ENCODE data around the gene MAGI1.
"Not testable (repeated sequence)": the region's sequence is repeated elsewhere in the genome, so short reads cannot be mapped to it uniquely, and the experiment has no call there.

The MAGI1 gene

DNA sequence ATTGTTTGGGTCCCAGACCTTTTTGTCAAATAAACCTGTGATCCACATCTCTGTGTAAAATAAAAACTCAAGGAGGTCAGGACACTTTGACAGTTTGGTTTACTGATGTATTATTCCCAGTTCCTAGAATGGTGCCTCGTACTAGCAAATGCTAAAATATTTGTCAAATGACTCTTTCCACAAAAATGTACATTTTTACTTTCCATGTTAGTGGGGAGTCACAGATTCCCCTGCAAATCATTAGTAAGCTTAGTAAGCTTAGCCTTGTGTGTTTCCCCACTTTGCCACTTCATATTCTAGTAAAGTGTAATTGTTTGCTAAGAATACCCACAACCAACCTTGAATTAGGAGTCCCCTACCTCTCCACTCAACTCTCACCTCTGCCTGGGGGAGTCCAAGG is 2.4 kb upstream of the MAGI1 start:
- DNase-seq (ENCODE audit: low read depth in 1 of 2, low spot score in 1 of 2): no peak

DNA sequence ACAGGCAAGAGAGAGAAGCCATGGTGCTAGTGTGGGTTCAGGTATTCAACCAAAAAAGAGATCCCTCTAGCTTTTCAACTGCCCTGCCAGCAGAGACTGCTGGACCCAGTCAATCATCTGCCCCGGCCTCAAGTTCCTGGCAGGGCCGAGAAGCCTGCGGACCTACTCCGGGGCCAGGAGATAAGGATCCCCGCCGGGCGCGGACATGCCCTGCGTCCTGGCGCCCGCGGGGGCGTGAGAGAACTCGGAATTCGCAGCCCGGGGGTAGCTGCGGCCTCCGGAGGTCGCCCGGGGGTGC is 821 bp upstream of the MAGI1 start:
- no peak for DNase-seq (ENCODE audit: low read depth in 1 of 2, low spot score in 1 of 2)

DNA sequence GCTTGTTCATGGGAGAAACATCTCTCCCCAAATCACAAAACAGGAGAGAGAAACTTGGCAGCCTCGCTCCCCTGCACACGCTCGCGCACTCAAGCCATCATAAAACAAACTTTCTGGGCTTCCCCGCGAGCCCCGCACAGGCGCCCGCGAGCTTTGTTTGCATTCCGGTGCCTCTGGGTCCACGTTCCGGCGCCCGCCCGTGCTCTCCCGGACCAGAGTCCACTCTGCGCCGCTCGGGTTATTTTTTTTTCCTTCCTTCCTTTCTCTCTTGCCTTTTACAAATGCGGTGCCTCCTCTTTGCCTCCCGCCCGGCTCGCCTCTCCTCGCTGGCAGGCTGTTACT is 363 bp downstream of the MAGI1 start:
- no peak for DNase-seq (ENCODE audit: low read depth in 1 of 2, low spot score in 1 of 2)

GRCh38 chr3:66037986-66038369 is 740 bp downstream of the MAGI1 start:
- no peak for DNase-seq (ENCODE audit: low read depth in 1 of 2, low spot score in 1 of 2)

DNA sequence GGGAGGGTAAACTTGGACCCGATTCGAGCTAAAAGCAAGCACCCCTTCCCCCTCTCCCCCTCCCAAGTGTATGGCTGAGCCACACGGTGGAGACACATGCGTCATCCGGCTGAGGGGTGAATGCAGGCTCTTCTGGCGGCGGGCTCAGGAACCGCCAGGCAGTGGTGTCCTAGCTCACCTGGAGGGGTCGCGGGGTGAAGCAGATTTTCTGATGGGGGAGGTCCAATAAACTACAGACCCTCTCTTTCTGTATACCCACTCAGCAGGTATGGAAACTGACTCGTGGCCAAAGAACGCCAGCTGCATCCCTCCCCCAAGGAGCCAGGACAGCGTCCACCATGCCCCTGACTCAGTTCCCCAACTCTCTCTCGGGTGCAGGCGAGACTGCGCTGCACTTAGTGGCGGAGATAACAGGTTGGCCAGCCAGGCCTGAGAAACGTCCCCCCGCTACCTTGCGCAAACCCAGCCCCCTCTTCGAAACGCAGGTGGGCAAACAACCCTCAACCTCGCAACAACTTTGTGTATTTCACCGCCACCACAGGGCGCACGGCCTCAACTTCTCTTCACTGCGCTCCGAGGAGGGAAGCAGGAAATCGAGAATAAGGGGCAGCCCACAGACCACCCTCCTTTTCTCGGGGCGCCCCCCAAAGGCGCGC is 1.3 kb downstream of the MAGI1 start:
- DNase-seq (ENCODE audit: low read depth in 1 of 2, low spot score in 1 of 2): no peak

DNA sequence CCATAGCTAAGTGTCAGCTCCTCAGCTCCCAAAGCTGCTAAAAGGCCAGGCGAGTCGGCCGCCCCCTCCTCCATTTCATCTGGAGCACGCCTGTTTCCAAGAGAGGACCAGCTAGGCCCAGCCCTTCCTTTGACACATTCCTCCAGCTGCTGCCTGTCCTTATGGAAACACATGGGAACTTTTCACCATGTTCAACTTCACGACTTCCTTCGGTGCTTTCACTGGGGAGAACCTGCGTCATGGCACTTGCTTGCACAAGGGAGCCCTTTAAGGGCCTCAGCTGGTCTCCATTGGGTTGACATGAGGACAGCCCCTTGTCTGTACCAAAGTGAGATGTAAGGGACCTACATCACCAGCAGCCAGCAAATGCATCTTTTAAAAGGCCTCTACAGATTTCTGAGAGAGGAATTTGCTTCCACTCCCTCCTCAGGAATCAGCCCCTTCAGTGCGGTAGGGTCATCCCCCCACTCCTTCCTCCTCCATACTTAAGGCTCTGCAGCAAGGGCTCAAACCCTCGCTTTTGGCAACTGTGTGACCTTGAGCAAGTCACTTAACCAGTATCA is 2.1 kb downstream of the MAGI1 start:
- no peak for DNase-seq (ENCODE audit: low read depth in 1 of 2, low spot score in 1 of 2)

DNA sequence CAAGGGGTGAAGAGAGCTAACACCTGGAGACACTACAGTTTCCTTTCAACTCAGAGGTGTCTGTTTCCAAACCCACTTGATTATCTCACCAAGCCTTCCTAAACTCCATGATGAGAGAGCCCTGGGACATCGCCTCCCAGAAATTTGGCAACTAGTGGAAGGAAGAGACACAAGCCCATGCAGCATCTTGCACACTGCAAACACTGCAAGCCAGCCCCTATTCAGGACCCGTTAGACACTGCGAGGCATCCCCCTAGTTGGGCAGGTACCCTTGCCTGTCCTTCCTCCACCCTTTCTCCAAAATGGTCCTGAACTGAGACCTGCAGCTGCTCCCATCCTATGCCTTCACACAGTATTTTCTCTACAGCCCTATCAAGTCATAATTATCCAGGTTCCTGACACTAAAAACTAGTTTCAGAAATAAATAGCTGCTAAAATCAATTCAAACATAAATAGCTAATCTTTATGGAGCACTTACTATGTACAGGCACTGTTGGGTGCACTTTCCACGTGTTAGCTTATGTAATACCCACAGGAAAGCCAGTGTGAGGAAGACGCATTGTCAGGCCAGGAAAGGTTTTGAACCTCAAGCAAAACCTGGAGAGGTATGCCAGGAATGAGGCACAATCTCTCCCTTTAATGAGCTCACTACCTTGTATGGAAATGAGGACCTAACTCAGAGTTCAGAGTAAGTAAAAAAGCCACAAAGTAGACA is 2.8 kb downstream of the MAGI1 start:
- no peak for DNase-seq (ENCODE audit: low read depth in 1 of 2, low spot score in 1 of 2)

DNA sequence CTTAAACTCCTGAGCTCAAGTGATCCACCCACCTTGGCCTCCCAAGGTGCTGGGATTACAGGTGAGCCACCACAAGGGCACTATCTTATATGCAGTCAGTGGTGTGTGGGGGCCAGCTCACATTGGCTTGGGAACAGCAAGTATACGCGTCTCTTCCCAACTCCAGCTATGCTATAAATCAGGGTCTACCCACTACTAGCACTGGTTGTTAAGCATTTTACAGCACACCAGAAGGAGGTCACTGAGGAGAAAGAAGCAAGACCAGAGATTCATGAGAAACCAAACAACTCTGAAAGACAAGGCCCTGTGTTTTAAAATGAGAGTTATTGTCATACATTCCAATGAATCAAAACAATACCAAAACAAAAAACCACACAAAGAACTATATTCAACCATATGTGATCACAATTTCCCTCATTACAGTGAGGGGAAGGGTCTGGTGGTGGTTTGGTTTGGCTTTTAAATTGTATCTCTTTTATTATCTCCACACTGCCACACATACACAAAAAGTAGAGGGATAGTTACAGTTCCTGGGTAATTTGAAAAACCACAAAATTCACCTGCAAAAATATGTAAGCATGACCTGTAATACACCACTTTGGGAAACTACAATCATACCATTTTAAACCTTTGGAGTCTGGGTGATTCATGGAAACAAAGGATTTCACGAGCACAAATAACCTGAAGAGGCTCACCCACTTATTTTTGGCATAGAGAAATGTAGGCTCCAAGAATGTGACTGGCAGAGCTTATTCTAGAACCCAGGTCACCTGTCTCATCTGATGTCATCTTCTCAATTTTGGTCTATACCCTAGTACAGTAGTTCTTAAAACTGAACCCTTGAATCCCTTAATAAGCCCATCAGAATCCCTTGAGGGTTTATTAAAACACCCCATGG is 5.2 kb downstream of the MAGI1 start:
- DNase-seq (ENCODE audit: low read depth in 1 of 2, low spot score in 1 of 2): no peak

- DNase-seq (ENCODE audit: low read depth in 1 of 2, low spot score in 1 of 2): no peak
Observed at GRCh38 chr3:66031102-66031698, 7.5 kb downstream of the MAGI1 start.

GRCh38 chr3:66029443-66029842 is 9.3 kb downstream of the MAGI1 start:
- no peak for DNase-seq (ENCODE audit: low read depth in 1 of 2, low spot score in 1 of 2)

GRCh38 chr3:66029014-66029413 is 9.7 kb downstream of the MAGI1 start:
- DNase-seq (ENCODE audit: low read depth in 1 of 2, low spot score in 1 of 2): no peak

GRCh38 chr3:66028457-66028856 is 10.3 kb downstream of the MAGI1 start:
- no peak for DNase-seq (ENCODE audit: low read depth in 1 of 2, low spot score in 1 of 2)

DNA sequence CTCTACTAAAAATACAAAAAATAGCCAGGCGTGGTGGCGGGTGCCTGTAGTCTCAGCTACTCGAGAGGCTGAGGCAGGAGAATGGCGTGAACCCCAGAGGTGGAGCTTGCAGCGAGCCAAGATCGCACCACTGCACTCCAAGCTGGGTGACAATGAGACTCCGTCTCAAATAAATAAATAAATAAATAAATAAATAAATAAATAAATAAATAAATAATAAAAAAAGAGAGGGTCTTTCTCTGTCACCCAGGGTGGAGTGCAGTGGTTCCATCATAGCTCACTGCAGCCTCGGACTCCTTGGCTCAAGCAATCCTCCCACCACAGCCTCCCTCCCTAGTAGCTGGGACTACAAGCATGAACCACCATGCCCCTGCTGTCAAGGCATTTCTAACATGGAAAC is 11.6 kb downstream of the MAGI1 start:
- not testable (repeated sequence) for DNase-seq (ENCODE audit: low read depth in 1 of 2, low spot score in 1 of 2)

GRCh38 chr3:66023738-66024385 is 14.9 kb downstream of the MAGI1 start:
- DNase-seq (ENCODE audit: low read depth in 1 of 2, low spot score in 1 of 2): no peak

- no peak for DNase-seq (ENCODE audit: low read depth in 1 of 2, low spot score in 1 of 2)
Observed at GRCh38 chr3:66023229-66023628, 15.5 kb downstream of the MAGI1 start.

DNA sequence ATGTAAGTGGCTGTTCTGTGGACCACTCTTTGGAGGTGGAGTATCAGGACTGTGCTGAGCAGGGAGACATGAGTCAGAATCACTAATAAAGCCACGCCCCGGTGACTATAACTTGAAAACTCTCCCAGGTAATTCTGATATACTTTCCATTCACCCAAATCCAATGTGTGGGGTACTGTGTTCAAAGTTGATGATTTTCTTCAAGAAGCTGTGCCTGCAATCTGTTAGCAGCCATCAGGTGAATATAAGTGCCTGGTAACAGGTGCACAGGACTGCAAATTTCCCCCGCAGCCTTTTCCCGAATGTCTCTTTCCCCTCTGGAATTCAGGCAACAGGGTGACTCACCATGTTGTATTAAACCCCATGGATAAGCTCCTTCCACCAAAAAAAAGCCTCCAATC is 17.0 kb downstream of the MAGI1 start:
- DNase-seq (ENCODE audit: low read depth in 1 of 2, low spot score in 1 of 2): no peak

DNA sequence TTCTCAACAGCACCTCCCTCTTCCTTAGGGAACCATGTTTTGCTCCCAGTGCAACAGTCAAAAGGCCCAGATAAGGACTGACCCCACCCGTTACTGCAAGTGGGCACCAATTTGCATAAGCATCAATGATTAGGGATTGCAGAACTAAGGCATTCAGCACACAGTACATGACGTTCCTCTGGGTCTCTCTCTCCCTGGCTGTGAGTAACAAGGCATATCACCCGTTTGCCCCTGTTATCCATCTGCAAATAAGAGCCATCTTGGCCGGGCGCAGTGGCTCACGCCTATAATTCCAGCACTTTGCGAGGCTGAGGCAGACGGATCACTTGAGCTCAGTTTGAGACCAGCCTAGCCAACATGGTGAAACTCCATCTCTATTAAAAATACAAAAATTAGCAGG is 18.8 kb downstream of the MAGI1 start:
- no peak for DNase-seq (ENCODE audit: low read depth in 1 of 2, low spot score in 1 of 2)

GRCh38 chr3:66018057-66019033 is 20.4 kb downstream of the MAGI1 start:
- DNase-seq (ENCODE audit: low read depth in 1 of 2, low spot score in 1 of 2): no peak

DNA sequence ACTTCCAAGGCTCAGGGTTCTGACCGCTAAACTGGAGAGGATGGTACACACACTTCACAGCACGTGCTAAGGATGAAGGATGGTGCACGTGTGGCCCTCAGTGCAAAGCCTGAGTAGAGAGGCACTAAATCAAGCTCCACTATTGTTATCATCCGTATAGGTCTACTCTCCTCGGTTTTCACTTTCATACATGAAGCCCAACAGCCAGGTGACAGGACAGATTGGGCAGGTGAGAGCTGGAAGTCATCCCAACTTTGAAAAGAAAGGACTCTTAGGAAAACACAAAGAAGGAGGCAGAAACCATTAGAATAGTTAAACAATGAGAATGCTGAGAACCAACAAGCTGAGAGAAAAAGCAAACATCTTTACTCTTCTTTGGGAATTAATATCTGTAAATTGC is 21.1 kb downstream of the MAGI1 start:
- no peak for DNase-seq (ENCODE audit: low read depth in 1 of 2, low spot score in 1 of 2)

- no peak for DNase-seq (ENCODE audit: low read depth in 1 of 2, low spot score in 1 of 2)
Observed at GRCh38 chr3:66017084-66017483, 21.6 kb downstream of the MAGI1 start.
